PFSK-1 (cell line): ENCODE results near the gene GSN.

ENCODE experiments used
- FOXP2 ChIP-seq: optimal IDR thresholded peaks from 2 replicates; pipeline ENCODE3; 2011; ENCODE audit warnings: borderline replicate concordance, control low read depth, inconsistent platforms; ENCODE audit not compliant: insufficient read depth; ENCODE audit errors: extremely low read length, extremely low read depth
- POLR2AphosphoS5 ChIP-seq: IDR thresholded peaks from 2 replicates; pipeline ENCODE4 v1.6.1; 2012; ENCODE audit warnings: low read depth, mild to moderate bottlenecking, control low read depth, low read length, moderate library complexity
- REST ChIP-seq, 2 experiments: IDR thresholded peaks; 2 replicates each; pipeline versions ENCODE4 v1.6.1 to v1.8.0; 2011 to 2012; ENCODE audit warnings: low read depth in 2 of 2, low read length in 2 of 2, control low read depth in 1 of 2, inconsistent platforms in 1 of 2, mild to moderate bottlenecking in 1 of 2, moderate library complexity in 1 of 2; ENCODE audit not compliant: insufficient read depth in 1 of 2
- SIN3A ChIP-seq: IDR thresholded peaks from 2 replicates; pipeline ENCODE4 v1.6.1; 2012; ENCODE audit warnings: mild to moderate bottlenecking, low read length, moderate library complexity, borderline replicate concordance; ENCODE audit not compliant: insufficient read depth
- TAF1 ChIP-seq: IDR thresholded peaks from 2 replicates; pipeline ENCODE4 v1.6.1; 2012; ENCODE audit warnings: low read length, control low read depth, borderline replicate concordance; ENCODE audit not compliant: insufficient read depth

GSN gene

GRCh38 chr9:121309833-121310425 lies 42.0 kb downstream of the GSN start:
- no peak for TF ChIP-seq SIN3A
- TF ChIP-seq TAF1: no peak
- no peak for TF ChIP-seq FOXP2
- no peak for TF ChIP-seq POLR2AphosphoS5
- no peak for TF ChIP-seq REST (IDR thresholded peaks at IDR 0.05; ENCODE audit: insufficient read depth in 1 of 2, low read depth in 2 of 2, low read length in 2 of 2)

GRCh38 chr9:121310571-121310970 lies 42.6 kb downstream of the GSN start:
- TF ChIP-seq TAF1 (no peak), FOXP2 (no peak), POLR2AphosphoS5 (no peak), REST (IDR thresholded peaks at IDR 0.05; ENCODE audit: insufficient read depth in 1 of 2, low read depth in 2 of 2, low read length in 2 of 2) (no peak), SIN3A (no peak)

GRCh38 chr9:121312169-121312568 lies 44.2 kb downstream of the GSN start:
- TF ChIP-seq TAF1 (no peak), FOXP2 (no peak), POLR2AphosphoS5 (no peak), REST (IDR thresholded peaks at IDR 0.05; ENCODE audit: insufficient read depth in 1 of 2, low read depth in 2 of 2, low read length in 2 of 2) (no peak), SIN3A (no peak)

DNA sequence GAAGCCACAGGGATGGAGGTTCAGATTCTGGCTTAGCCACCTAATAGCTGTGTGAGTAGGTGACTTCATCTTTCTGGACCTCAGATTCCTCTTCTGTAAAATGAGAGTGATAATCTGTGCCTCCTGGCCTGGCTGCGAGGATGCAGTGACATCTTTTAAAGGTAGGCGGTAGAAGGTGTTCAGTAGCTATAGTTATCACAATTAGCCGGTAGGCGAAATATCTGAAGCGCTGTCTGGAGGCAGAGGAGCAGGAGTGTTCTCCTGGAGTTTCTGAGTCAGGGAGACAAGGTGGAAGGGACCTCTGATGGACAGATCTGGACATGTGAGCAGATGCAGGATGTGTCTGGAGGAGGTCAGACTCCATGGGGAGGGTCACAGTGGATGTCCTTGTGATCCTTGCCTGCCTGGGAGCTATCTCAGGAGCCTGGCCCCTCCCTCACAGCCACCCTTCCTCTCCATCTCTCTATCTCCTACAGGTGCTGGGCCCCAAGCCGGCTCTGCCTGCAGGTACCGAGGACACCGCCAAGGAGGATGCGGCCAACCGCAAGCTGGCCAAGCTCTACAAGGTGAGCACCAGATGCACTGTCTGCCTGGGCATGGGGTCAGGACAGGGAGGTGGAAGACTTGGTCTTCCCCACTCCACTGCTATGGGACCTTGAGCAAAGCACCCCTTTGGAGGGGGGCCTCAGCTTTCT lies 45.6 kb downstream of the GSN start:
- TF ChIP-seq FOXP2 (no peak), SIN3A (no peak), POLR2AphosphoS5 (no peak), TAF1 (no peak)

DNA sequence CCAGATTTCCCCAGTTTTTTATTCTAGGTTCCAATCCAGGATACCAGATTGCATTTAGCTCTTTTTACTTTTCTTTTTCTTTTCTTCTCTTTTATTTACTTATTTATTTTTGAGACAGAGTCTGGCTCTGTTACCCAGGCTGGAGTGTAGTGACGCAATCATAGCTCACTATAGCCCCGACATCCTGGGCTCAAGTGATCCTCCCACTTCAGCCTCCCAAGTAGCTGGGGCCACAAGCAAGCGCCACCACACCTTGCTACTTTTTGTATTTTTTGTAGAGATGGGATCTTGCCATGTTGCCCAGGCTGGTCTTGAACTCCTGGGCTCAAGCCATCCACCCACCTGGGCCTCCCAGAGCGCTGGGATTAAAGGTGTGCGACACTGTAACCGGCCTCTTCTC lies 48.4 kb downstream of the GSN start:
- TF ChIP-seq SIN3A (no peak), REST (IDR thresholded peaks at IDR 0.05; ENCODE audit: insufficient read depth in 1 of 2, low read depth in 2 of 2, low read length in 2 of 2) (no peak), POLR2AphosphoS5 (no peak), TAF1 (no peak), FOXP2 (no peak)
